CD4-positive, alpha-beta T cell (primary cell): ENCODE measurements around the gene SKIDA1. TPM values are rescaled to one million over a fixed set of nuclear protein-coding genes. Genes with fewer than 3 reads are reported as not detected.

Experiments
- ATAC-seq: fragments of 200-7000 bp; cut with Tn5 transposase; one replicate; pipeline ENCODE4 v1.10.0; 2022; ENCODE audit warnings: mild to moderate bottlenecking; ENCODE audit not compliant: poor library complexity
- CTCF ChIA-PET: fragments of 350-600 bp; sonication (Branson Sonifier 250); formaldehyde crosslinking; loops from one replicate; lab custom pipeline; 2021; ENCODE audit warnings: antibody characterized with exemption, inconsistent platforms; lab: Charles Lee
- POLR2A ChIA-PET: fragments of 350-600 bp; sonication (Branson Sonifier 250); formaldehyde crosslinking; loops from one replicate; lab custom pipeline; 2021; ENCODE audit warnings: antibody characterized with exemption, inconsistent platforms; lab: Charles Lee
- DNase-seq, 14 experiments: peaks; one replicate each; pipeline ENCODE4 v3.0.0-alpha.2; 2013 to 2020; ENCODE audit warnings: mixed read lengths in 2 of 14
- H3K27ac ChIP-seq, 2 donors: one replicate each; pipeline versions ENCODE4 v1.5.1 to v1.7.0; 2013; ENCODE audit warnings: low read length in 2 of 2, low read depth in 1 of 2, mild to moderate bottlenecking in 1 of 2
- H3K27me3 ChIP-seq, 2 experiments: 1 replicate in 1 of 2; 2 replicates in 1 of 2; pipeline versions ENCODE4 v1.6.1 to v1.7.0; 2013; ENCODE audit warnings: low read length in 2 of 2, control low read depth in 1 of 2, mild to moderate bottlenecking in 1 of 2, moderate library complexity in 1 of 2; ENCODE audit not compliant: insufficient read depth in 2 of 2, control insufficient read depth in 1 of 2
- H3K36me3 ChIP-seq: one replicate; pipeline ENCODE4 v1.6.1; 2013; ENCODE audit warnings: low read length, control low read depth; ENCODE audit not compliant: insufficient read depth
- H3K4me1 ChIP-seq: one replicate; pipeline ENCODE4 v1.6.1; 2013; ENCODE audit warnings: low read length, control low read depth; ENCODE audit not compliant: insufficient read depth
- H3K4me3 ChIP-seq: one replicate; pipeline ENCODE4 v1.5.1; 2013; ENCODE audit warnings: mild to moderate bottlenecking, low read length, moderate library complexity
- H3K9me3 ChIP-seq, 2 experiments: 1 replicate in 1 of 2; 2 replicates in 1 of 2; pipeline versions ENCODE4 v1.6.1 to v1.7.0; 2013; ENCODE audit warnings: low read length in 2 of 2, mild to moderate bottlenecking in 2 of 2, control low read depth in 1 of 2, moderate library complexity in 1 of 2; ENCODE audit not compliant: control insufficient read depth in 1 of 2, insufficient read depth in 1 of 2
- H3K27ac Mint-ChIP-seq: one replicate; pipeline ENCODE4 v1.8.0; 2020; ENCODE audit warnings: mixed read lengths
- H3K27me3 Mint-ChIP-seq: one replicate; pipeline ENCODE4 v1.8.0; 2021; ENCODE audit warnings: mixed read lengths
- H3K36me3 Mint-ChIP-seq: one replicate; pipeline ENCODE4 v1.8.0; 2021; ENCODE audit warnings: low read depth, mixed read lengths
- H3K4me1 Mint-ChIP-seq: one replicate; pipeline ENCODE4 v1.8.0; 2021; ENCODE audit warnings: low read depth, mixed read lengths
- H3K4me3 Mint-ChIP-seq: one replicate; pipeline ENCODE4 v1.8.0; 2020; ENCODE audit warnings: mild to moderate bottlenecking, mixed read lengths
- H3K9me3 Mint-ChIP-seq: one replicate; pipeline ENCODE4 v1.8.0; 2020; ENCODE audit warnings: mixed read lengths
- CTCF ChIP-seq: fragments of 200-600 bp; IDR thresholded peaks from one replicate; pipeline ENCODE4 v1.8.0; 2022; ENCODE audit warnings: antibody characterized with exemption, mild to moderate bottlenecking
- intact Hi-C, 2 experiments: fragments of 100-400 bp; cut with DNase I in 1 of 2; cut with micrococcal nuclease in 1 of 2; formaldehyde crosslinking; loops; one replicate each; pipeline versions ENCODE4 v1.15.1 to v1.9.0; 2023 to 2025; cut with DNase I, micrococcal nuclease
- total RNA-seq, 174 experiments: library from RNA in 2 of 174; stranded (reverse) in 2 of 174; gene quantifications; one replicate each; pipeline ENCODE4 v1.2.3 and lab custom pipeline; 2021 to 2026

SKIDA1 gene
- total RNA-seq, 2 experiments from 2014 or later, result 0.22 to 0.25 TPM

GRCh38 chr10:21481407-21481806 lies 44.1 kb downstream of the SKIDA1 start:
- intact Hi-C loops, result no loop called here
- H3K27me3 ChIP-seq, result no peaks in the 10 kb centered on the region

DNA sequence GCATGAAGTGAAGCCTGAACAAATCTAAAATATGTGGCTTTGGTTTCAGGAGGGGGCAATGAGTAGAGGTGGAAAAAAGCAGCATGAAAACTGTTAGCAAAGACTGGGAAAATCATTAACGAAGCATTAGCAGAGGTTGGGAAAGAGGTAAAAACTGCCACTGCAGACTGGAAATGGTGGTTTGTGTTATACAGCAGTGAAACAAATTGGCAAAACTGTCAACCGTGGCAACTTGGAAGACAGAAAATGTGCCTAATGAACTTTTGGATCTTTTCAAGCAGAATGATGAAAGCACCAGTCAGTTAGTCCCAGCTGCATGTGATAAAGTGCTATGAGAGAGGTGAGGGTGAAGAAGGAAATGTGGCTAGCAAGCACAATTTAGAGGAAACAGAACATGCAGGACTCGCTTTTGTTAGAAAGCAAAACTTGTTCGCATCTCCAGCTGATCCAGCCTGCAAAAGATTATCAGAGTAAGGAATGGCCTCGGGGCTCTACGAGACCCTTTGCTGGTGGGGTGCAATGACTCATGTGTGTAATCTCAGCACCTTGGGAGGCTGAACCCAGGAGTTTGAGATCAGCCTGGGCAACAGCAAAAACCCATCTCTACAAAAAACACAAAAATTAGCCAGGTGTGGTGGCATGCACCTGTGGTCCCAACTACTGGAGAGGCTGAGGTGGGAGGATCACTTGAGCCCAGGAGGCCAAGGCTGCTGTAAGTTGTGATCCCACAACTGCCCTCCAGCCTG lies 45.7 kb downstream of the SKIDA1 start:
- Mint-ChIP-seq H3K36me3 (no peaks in the 10 kb centered on the region), H3K4me1 (no peaks in the 10 kb centered on the region), H3K9me3 (peaks cover 2% of the 10 kb centered on the region), H3K27me3 (peaks cover 11% of the 10 kb centered on the region), H3K27ac (no peak overlapping the region), H3K4me3 (no peak overlapping the region)
- H3K9me3 ChIP-seq, result peaks cover 0 to 4% of the 10 kb centered on the region in 2 experiments
- H3K27me3 ChIP-seq, result no peaks in the 10 kb centered on the region
- H3K36me3 ChIP-seq, result no peaks in the 10 kb centered on the region
- ATAC-seq, result no peak
- POLR2A ChIA-PET, result no interaction called here
- no peak overlapping the region for H3K4me3 ChIP-seq
- no peak overlapping the region for H3K27ac ChIP-seq
- H3K4me1 ChIP-seq, result no peaks in the 10 kb centered on the region
- no peak for TF ChIP-seq CTCF
- no peak for DNase-seq
- CTCF ChIA-PET, result no interaction called here
- intact Hi-C loops, result no loop called here

More at GRCh38 chr10:21481407-21481806, 44.1 kb downstream of the SKIDA1 start:
- no peaks in the 10 kb centered on the region for H3K4me1 Mint-ChIP-seq
- no peaks in the 10 kb centered on the region for H3K36me3 Mint-ChIP-seq
- H3K4me3 Mint-ChIP-seq, result no peak overlapping the region
- no peak overlapping the region for H3K4me3 ChIP-seq
- ChIA-PET CTCF (no interaction called here), POLR2A (no interaction called here)
- H3K9me3 Mint-ChIP-seq, result peaks cover 2% of the 10 kb centered on the region
- TF ChIP-seq CTCF, result no peak
- H3K27ac Mint-ChIP-seq, result no peak overlapping the region
- H3K9me3 ChIP-seq, result peaks cover 0 to 4% of the 10 kb centered on the region in 2 experiments
- no peaks in the 10 kb centered on the region for H3K36me3 ChIP-seq
- DNase-seq (no peak), ATAC-seq (no peak)
- H3K4me1 ChIP-seq, result no peaks in the 10 kb centered on the region
- H3K27ac ChIP-seq, result no peak overlapping the region
- peaks cover 10% of the 10 kb centered on the region for H3K27me3 Mint-ChIP-seq

GRCh38 chr10:21475393-21475792 lies 50.1 kb downstream of the SKIDA1 start:
- H3K4me3 ChIP-seq, result no peak overlapping the region
- H3K27me3 Mint-ChIP-seq, result peaks cover 11% of the 10 kb centered on the region
- TF ChIP-seq CTCF, result no peak
- H3K4me1 ChIP-seq, result no peaks in the 10 kb centered on the region
- intact Hi-C loops, result no loop called here
- ChIA-PET CTCF (no interaction called here), POLR2A (no interaction called here)
- no peak for ATAC-seq
- H3K36me3 ChIP-seq, result no peaks in the 10 kb centered on the region
- H3K36me3 Mint-ChIP-seq, result no peaks in the 10 kb centered on the region
- H3K9me3 Mint-ChIP-seq, result peaks cover 2% of the 10 kb centered on the region
- H3K4me1 Mint-ChIP-seq, result no peaks in the 10 kb centered on the region
- no peak overlapping the region for H3K4me3 Mint-ChIP-seq
- no peak overlapping the region for H3K27ac Mint-ChIP-seq
- H3K27ac ChIP-seq, result no peak overlapping the region
- DNase-seq, result no peak
- H3K9me3 ChIP-seq, result no peaks in the 10 kb centered on the region
- no peaks in the 10 kb centered on the region for H3K27me3 ChIP-seq
